ENCODE measurements around the gene EFCAB6.

The EFCAB6 gene

DNA sequence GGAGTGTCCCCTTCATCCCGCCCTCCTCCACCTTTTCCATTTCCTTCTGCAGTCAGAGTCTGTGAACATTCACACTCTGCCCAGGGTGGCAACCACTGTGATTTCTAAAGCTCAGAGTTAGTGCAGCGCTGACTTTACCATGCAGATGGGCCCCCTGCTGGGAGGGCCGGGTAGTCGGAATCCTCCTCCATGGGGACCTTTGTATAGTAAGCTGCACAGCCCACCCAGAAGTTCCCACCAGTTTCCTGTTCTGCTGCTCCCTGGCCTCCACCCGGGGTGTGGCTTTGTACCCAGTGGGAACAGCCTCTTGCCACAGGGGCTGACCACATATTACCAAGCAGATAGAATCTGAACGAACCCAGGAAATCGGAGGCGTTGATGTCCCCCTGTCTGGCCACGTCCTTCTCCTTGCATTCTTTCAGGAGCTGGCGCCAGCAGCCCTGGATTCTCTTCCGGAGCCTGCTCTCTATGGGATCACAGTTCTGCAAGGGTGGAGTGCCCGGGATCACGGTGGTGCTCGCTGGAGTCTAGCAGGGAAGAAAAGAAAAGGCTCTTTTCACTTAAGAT is 275.0 kb downstream of the EFCAB6 start:
- no peaks in the 10 kb centered on the region for H3K9me3 ChIP-seq (ENCODE audit: insufficient read depth, low read length, severe bottlenecking)
- H4K20me1 ChIP-seq (ENCODE audit: insufficient read depth, low read length) = no peaks in the 10 kb centered on the region; the same call in 1 of the 2 replicates
- TF ChIP-seq, protein P1, sequence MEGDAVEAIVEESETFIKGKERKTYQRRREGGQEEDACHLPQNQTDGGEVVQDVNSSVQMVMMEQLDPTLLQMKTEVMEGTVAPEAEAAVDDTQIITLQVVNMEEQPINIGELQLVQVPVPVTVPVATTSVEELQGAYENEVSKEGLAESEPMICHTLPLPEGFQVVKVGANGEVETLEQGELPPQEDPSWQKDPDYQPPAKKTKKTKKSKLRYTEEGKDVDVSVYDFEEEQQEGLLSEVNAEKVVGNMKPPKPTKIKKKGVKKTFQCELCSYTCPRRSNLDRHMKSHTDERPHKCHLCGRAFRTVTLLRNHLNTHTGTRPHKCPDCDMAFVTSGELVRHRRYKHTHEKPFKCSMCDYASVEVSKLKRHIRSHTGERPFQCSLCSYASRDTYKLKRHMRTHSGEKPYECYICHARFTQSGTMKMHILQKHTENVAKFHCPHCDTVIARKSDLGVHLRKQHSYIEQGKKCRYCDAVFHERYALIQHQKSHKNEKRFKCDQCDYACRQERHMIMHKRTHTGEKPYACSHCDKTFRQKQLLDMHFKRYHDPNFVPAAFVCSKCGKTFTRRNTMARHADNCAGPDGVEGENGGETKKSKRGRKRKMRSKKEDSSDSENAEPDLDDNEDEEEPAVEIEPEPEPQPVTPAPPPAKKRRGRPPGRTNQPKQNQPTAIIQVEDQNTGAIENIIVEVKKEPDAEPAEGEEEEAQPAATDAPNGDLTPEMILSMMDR (IDR thresholded peaks at IDR 0.05; ENCODE audit: borderline replicate concordance, extremely low read depth, low read length, poor library complexity, severe bottlenecking) = peak; percentile 57
- TF ChIP-seq EZH2 (IDR thresholded peaks at IDR 0.05; ENCODE audit: borderline replicate concordance, low read depth, low read length, severe bottlenecking) = no peak
- no peaks in the 10 kb centered on the region for H3K4me1 ChIP-seq (ENCODE audit: insufficient read depth, low read length)
- H3K27me3 ChIP-seq (ENCODE audit: insufficient read depth, low read length, poor library complexity) = peaks cover 7% of the 10 kb centered on the region
- H3K4me3 ChIP-seq (ENCODE audit: low read depth in 1 of 2, low read length in 2 of 2) = no peak overlapping the region
- ATAC-seq (ENCODE audit: insufficient read depth, low read depth) (peak; percentile 37; the same call in 1 of the 3 replicates), DNase-seq (peak; percentile 23)
- no peaks in the 10 kb centered on the region for H3K79me2 ChIP-seq (ENCODE audit: insufficient read depth, low read length)
- H2AFZ ChIP-seq (ENCODE audit: low read depth, low read length) = no peak overlapping the region
- H3K27ac ChIP-seq (ENCODE audit: low read length) = no peak overlapping the region
- H3K9ac ChIP-seq (ENCODE audit: low read depth, low read length) = no peak overlapping the region
- no peak overlapping the region for H3K4me2 ChIP-seq (ENCODE audit: insufficient read depth, low read length)
- no peaks in the 10 kb centered on the region for H3K36me3 ChIP-seq (ENCODE audit: insufficient read depth, low read length)

DNA sequence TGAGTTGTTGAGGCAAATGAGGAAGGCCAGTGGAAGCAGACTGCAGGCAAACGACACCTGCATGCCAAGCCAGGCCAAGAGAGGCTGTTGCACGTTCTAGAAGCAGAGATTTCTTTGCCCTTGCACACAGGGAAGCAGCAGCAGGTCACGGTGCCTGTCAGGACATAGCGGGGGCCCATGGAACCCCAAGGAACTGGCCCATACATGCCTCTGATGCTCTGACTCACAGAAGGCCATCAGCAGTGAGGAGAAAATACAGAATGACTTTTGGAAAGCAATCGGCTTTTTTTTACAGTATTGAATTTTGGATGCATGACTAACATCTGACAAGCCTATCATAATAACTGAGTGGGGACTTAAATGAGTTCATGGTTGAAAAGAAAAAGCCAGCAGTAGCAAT is 276.4 kb downstream of the EFCAB6 start:
- Histone ChIP-seq H3K36me3 (ENCODE audit: insufficient read depth, low read length) (no peaks in the 10 kb centered on the region), H3K27me3 (ENCODE audit: insufficient read depth, low read length, poor library complexity) (peaks cover 7% of the 10 kb centered on the region), H3K4me3 (ENCODE audit: low read depth in 1 of 2, low read length in 2 of 2) (no peak overlapping the region), H3K4me2 (ENCODE audit: insufficient read depth, low read length) (no peak overlapping the region), H3K9me3 (ENCODE audit: insufficient read depth, low read length, severe bottlenecking) (no peaks in the 10 kb centered on the region), H3K4me1 (ENCODE audit: insufficient read depth, low read length) (no peaks in the 10 kb centered on the region), H3K9ac (ENCODE audit: low read depth, low read length) (no peak overlapping the region), H3K79me2 (ENCODE audit: insufficient read depth, low read length) (no peaks in the 10 kb centered on the region), H3K27ac (ENCODE audit: low read length) (no peak overlapping the region), H4K20me1 (ENCODE audit: insufficient read depth, low read length) (no peaks in the 10 kb centered on the region; the same call in 1 of the 2 replicates), H2AFZ (ENCODE audit: low read depth, low read length) (no peak overlapping the region)
- ATAC-seq (ENCODE audit: insufficient read depth, low read depth) = no peak
- TF ChIP-seq, protein P1 (IDR thresholded peaks at IDR 0.05; ENCODE audit: borderline replicate concordance, extremely low read depth, low read length, poor library complexity, severe bottlenecking) = no peak
- TF ChIP-seq EZH2 (IDR thresholded peaks at IDR 0.05; ENCODE audit: borderline replicate concordance, low read depth, low read length, severe bottlenecking) = no peak
- no peak for DNase-seq

DNA sequence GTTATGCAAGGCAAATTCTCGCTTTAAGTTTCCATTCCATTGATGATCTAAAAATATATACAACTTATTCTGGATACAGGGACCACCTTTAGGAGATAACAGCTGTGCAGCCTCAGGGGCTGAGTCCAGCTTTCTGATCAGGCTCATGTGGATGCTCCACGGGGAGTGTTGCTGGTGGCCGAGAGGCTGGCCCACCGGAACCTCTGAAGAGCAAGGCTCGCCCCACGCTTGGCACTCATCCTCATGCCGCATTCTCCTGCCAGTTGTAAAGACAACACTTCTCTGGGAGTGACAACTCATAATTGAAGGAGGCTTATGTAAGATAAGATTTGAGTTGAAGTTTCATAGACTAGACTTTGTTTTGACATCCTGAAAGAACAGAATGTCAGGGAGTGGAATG is 276.8 kb downstream of the EFCAB6 start:
- Histone ChIP-seq H3K4me2 (ENCODE audit: insufficient read depth, low read length) (no peak overlapping the region), H2AFZ (ENCODE audit: low read depth, low read length) (no peak overlapping the region), H3K4me3 (ENCODE audit: low read depth in 1 of 2, low read length in 2 of 2) (no peak overlapping the region), H4K20me1 (ENCODE audit: insufficient read depth, low read length) (no peaks in the 10 kb centered on the region; the same call in 1 of the 2 replicates), H3K27me3 (ENCODE audit: insufficient read depth, low read length, poor library complexity) (peaks cover 7% of the 10 kb centered on the region), H3K9me3 (ENCODE audit: insufficient read depth, low read length, severe bottlenecking) (no peaks in the 10 kb centered on the region), H3K36me3 (ENCODE audit: insufficient read depth, low read length) (no peaks in the 10 kb centered on the region), H3K4me1 (ENCODE audit: insufficient read depth, low read length) (no peaks in the 10 kb centered on the region), H3K27ac (ENCODE audit: low read length) (no peak overlapping the region), H3K79me2 (ENCODE audit: insufficient read depth, low read length) (no peaks in the 10 kb centered on the region), H3K9ac (ENCODE audit: low read depth, low read length) (no peak overlapping the region)
- TF ChIP-seq EZH2 (IDR thresholded peaks at IDR 0.05; ENCODE audit: borderline replicate concordance, low read depth, low read length, severe bottlenecking) = no peak
- TF ChIP-seq, protein P1 (IDR thresholded peaks at IDR 0.05; ENCODE audit: borderline replicate concordance, extremely low read depth, low read length, poor library complexity, severe bottlenecking) = no peak
- DNase-seq (no peak), ATAC-seq (ENCODE audit: insufficient read depth, low read depth) (no peak)
